HCT116 (cell line): ENCODE results near the gene BPIFB4. TPM values are rescaled to one million over a fixed set of nuclear protein-coding genes. Genes with fewer than 3 reads are reported as not detected.

ENCODE experiments used
- ATAC-seq: fragments of 200-7000 bp; cut with Tn5 transposase; 2 replicates; pipeline ENCODE4 v1.9.1; 2020; ENCODE audit warnings: mild to moderate bottlenecking, moderate library complexity
- BruUV-seq: library from RNA; stranded (reverse); fragments of 400-500 nt; replicated peaks from 2 replicates; lab custom pipeline; 2021; lab: Mats Ljungman, UMichigan
- CTCF ChIA-PET: fragments of 300-600 bp; sonication (Branson Sonifier 250); formaldehyde crosslinking; loops from one replicate; lab custom pipeline; 2021; ENCODE audit warnings: antibody characterized with exemption; lab: Charles Lee
- POLR2A ChIA-PET: fragments of 300-600, 350-600 bp; sonication (Branson Sonifier 250); formaldehyde crosslinking; loops from one replicate; lab custom pipeline; 2021; ENCODE audit warnings: antibody characterized with exemption; lab: Charles Lee
- RAD21 ChIA-PET, 2 experiments: fragments of 300-600 bp; sonication (Branson Sonifier 250); formaldehyde crosslinking; loops; one replicate each; lab custom pipeline; 2023; ENCODE audit warnings: low total read pairs in 2 of 2; ENCODE audit not compliant: uncharacterized antibody in 2 of 2, unreplicated experiment in 2 of 2, low non-redundant PET in 1 of 2; lab: Charles Lee
- DNase-seq: peaks from one replicate; pipeline ENCODE4 v3.0.0-alpha.2; 2010; ENCODE audit warnings: low read depth, low spot score
- H2AFZ ChIP-seq: fragments of 200-600 bp; shearing (Covaris generic), sonication (generic); 2 replicates; pipeline ENCODE4 v1.6.1; 2017; ENCODE audit warnings: low read depth, mixed run types, mixed read lengths, antibody characterized with exemption, low read length; ENCODE audit not compliant: poor library complexity, severe bottlenecking
- H3K27ac ChIP-seq: 2 replicates; pipeline ENCODE4 v1.5.1; 2012; ENCODE audit warnings: low read depth, low read length
- H3K27me3 ChIP-seq: fragments of 200-600 bp; sonication (generic); 2 replicates; pipeline ENCODE4 v1.6.1; 2016; ENCODE audit warnings: mixed run types, low read length, mixed read lengths; ENCODE audit not compliant: insufficient read depth
- H3K36me3 ChIP-seq, 2 experiments: fragments of 200-500 bp in 1 of 2; fragments of 200-600 bp in 1 of 2; sonication (Bioruptor generic) in 1 of 2; sonication (generic) in 1 of 2; 2 replicates each; pipeline versions ENCODE4 v1.5.1 to v1.6.1; 2014 to 2016; ENCODE audit warnings: low read length in 2 of 2, inconsistent platforms in 1 of 2, mixed read lengths in 1 of 2, mixed run types in 1 of 2; ENCODE audit not compliant: insufficient read depth in 2 of 2, control insufficient read depth in 1 of 2
- H3K4me1 ChIP-seq, 2 experiments: fragments of 200-600 bp in 1 of 2; sonication (generic) in 1 of 2; 2 replicates each; pipeline versions ENCODE4 v1.5.1 to v1.6.1; 2012 to 2017; ENCODE audit warnings: low read length in 2 of 2, inconsistent platforms in 1 of 2, mild to moderate bottlenecking in 1 of 2, mixed read lengths in 1 of 2, mixed run types in 1 of 2, moderate library complexity in 1 of 2; ENCODE audit not compliant: insufficient read depth in 2 of 2, control insufficient read depth in 1 of 2
- H3K4me2 ChIP-seq: fragments of 200-600 bp; sonication (generic); 2 replicates; pipeline ENCODE4 v1.6.1; 2017; ENCODE audit warnings: mixed run types, low read length, mixed read lengths
- H3K4me3 ChIP-seq, 2 experiments: fragments of 200-600 bp in 1 of 2; sonication (generic) in 1 of 2; replicated peaks in 1 of 2; 2 replicates each; pipeline ENCODE4 v1.5.1; 2011 to 2016; ENCODE audit warnings: low read length in 2 of 2, control low read depth in 1 of 2, low read depth in 1 of 2, mild to moderate bottlenecking in 1 of 2, mixed read lengths in 1 of 2, mixed run types in 1 of 2
- H3K79me2 ChIP-seq: fragments of 200-600 bp; sonication (generic); 2 replicates; pipeline ENCODE4 v1.6.1; 2017; ENCODE audit warnings: mild to moderate bottlenecking, mixed run types, low read length, moderate library complexity, mixed read lengths; ENCODE audit not compliant: insufficient read depth
- H3K9ac ChIP-seq: fragments of 200-600 bp; sonication (generic); 2 replicates; pipeline ENCODE4 v1.6.1; 2016; ENCODE audit warnings: low read length, mixed read lengths
- H3K9me2 ChIP-seq: fragments of 200-600 bp; sonication (generic), shearing (Covaris generic); 2 replicates; pipeline ENCODE4 v1.6.1; 2017; ENCODE audit warnings: mixed run types, mild to moderate bottlenecking, moderate library complexity; ENCODE audit not compliant: insufficient read depth
- H3K9me3 ChIP-seq, 2 experiments: fragments of 200-500 bp in 1 of 2; fragments of 200-600 bp in 1 of 2; sonication (Bioruptor generic) in 1 of 2; sonication (generic) in 1 of 2; 2 replicates each; pipeline ENCODE4 v1.6.1; 2014 to 2017; ENCODE audit warnings: low read length in 2 of 2, mixed read lengths in 2 of 2, inconsistent platforms in 1 of 2, low read depth in 1 of 2, mild to moderate bottlenecking in 1 of 2, mixed run types in 1 of 2, moderate library complexity in 1 of 2; ENCODE audit not compliant: control insufficient read depth in 1 of 2, insufficient read depth in 1 of 2
- H4K20me1 ChIP-seq: fragments of 200-600 bp; sonication (generic), shearing (Covaris generic); 2 replicates; pipeline ENCODE4 v1.6.1; 2017; ENCODE audit warnings: mixed run types, mild to moderate bottlenecking, moderate library complexity; ENCODE audit not compliant: insufficient read depth
- ATF3 ChIP-seq: IDR thresholded peaks from 2 replicates; pipeline ENCODE4 v1.6.1; 2012
- CBX3 ChIP-seq: IDR thresholded peaks from 2 replicates; pipeline ENCODE4 v1.6.1; 2012; ENCODE audit warnings: low read depth
- CEBPB ChIP-seq: IDR thresholded peaks from 2 replicates; pipeline ENCODE4 v1.6.1; 2012; ENCODE audit warnings: low read depth
- CTCF ChIP-seq, 3 experiments: fragments of 200-600 bp in 1 of 3; sonication (generic) in 1 of 3; IDR thresholded peaks in 2 of 3; conservative IDR thresholded peaks in 1 of 3; 2 replicates each; pipeline ENCODE4 v1.5.1; 2012 to 2017; ENCODE audit warnings: low read depth in 2 of 3, low read length in 2 of 3, antibody characterized with exemption in 1 of 3, borderline replicate concordance in 1 of 3, control low read depth in 1 of 3, mild to moderate bottlenecking in 1 of 3, mixed read lengths in 1 of 3, mixed run types in 1 of 3, moderate library complexity in 1 of 3; ENCODE audit not compliant: insufficient read depth in 1 of 3
- EGR1 ChIP-seq: IDR thresholded peaks from 2 replicates; pipeline ENCODE4 v1.6.1; 2012; ENCODE audit warnings: low read depth
- ELF1 ChIP-seq: IDR thresholded peaks from 2 replicates; pipeline ENCODE4 v1.6.1; 2012; ENCODE audit warnings: low read depth, borderline replicate concordance
- EZH2phosphoT487 ChIP-seq: fragments of 200-600 bp; IDR thresholded peaks from 2 replicates; pipeline ENCODE4 v1.6.1; 2018; ENCODE audit warnings: antibody characterized with exemption, borderline replicate concordance
- FOSL1 ChIP-seq: IDR thresholded peaks from 2 replicates; pipeline ENCODE4 v1.6.1; 2012; ENCODE audit warnings: low read depth
- JUND ChIP-seq: IDR thresholded peaks from 2 replicates; pipeline ENCODE4 v1.6.1; 2012
- RAD21 ChIP-seq: IDR thresholded peaks from 2 replicates; pipeline ENCODE4 v1.6.1; 2012; ENCODE audit warnings: low read depth, mild to moderate bottlenecking
- REST ChIP-seq: IDR thresholded peaks from 2 replicates; pipeline ENCODE4 v1.6.1; 2012; ENCODE audit warnings: low read depth
- SIN3A ChIP-seq: IDR thresholded peaks from 2 replicates; pipeline ENCODE4 v1.6.1; 2012; ENCODE audit warnings: low read depth
- SP1 ChIP-seq: IDR thresholded peaks from 2 replicates; pipeline ENCODE4 v1.6.1; 2012; ENCODE audit warnings: low read depth
- SRF ChIP-seq: IDR thresholded peaks from 2 replicates; pipeline ENCODE4 v1.6.1; 2012; ENCODE audit warnings: low read depth
- TCF7L2 ChIP-seq: IDR thresholded peaks from 2 replicates; pipeline ENCODE4 v1.7.0; 2011; ENCODE audit warnings: borderline replicate concordance, inconsistent platforms; ENCODE audit not compliant: insufficient read depth, insufficient read length; ENCODE audit errors: extremely low read depth
- YY1 ChIP-seq: IDR thresholded peaks from 2 replicates; pipeline ENCODE4 v1.6.1; 2011; ENCODE audit warnings: low read length, low read depth, moderate library complexity, mild to moderate bottlenecking; ENCODE audit not compliant: insufficient replicate concordance; ENCODE audit errors: extremely low read depth
- ZBTB33 ChIP-seq: IDR thresholded peaks from 2 replicates; pipeline ENCODE4 v1.6.1; 2011; ENCODE audit warnings: mild to moderate bottlenecking, low read length, moderate library complexity; ENCODE audit not compliant: insufficient replicate concordance; ENCODE audit errors: extremely low read depth
- ZNF274 ChIP-seq: fragments of 200-500 bp; sonication (Bioruptor generic); IDR thresholded peaks from 2 replicates; pipeline ENCODE4 v1.6.1; 2014; ENCODE audit warnings: mild to moderate bottlenecking, low read depth, low read length, inconsistent platforms
- intact Hi-C: fragments of 100-400 bp; cut with micrococcal nuclease; formaldehyde crosslinking; loops from 2 replicates; pipeline ENCODE4 v1.10.0; 2022
- total RNA-seq: library from RNA; stranded (reverse); gene quantifications from one replicate; pipeline ENCODE4 v1.2.1, GENCODE V29; 2021; ENCODE audit not compliant: unreplicated experiment

Gene BPIFB4
- total RNA-seq, 1 experiment from 2014 or later = not detected

GRCh38 chr20:33148040-33148439 lies 68.6 kb downstream of the BPIFB4 start:
- POLR2A ChIA-PET = no interaction called here

More at GRCh38 chr20:33148040-33148439, 68.6 kb downstream of the BPIFB4 start:
- BruUV-seq = no TSS peak
- no peak overlapping the region for H3K9ac ChIP-seq
- no peaks in the 10 kb centered on the region for H3K79me2 ChIP-seq
- ATAC-seq = no peak
- no peaks in the 10 kb centered on the region for H4K20me1 ChIP-seq
- RAD21 ChIA-PET = no interaction called here
- no peak for TF ChIP-seq SP1
- TF ChIP-seq ELF1 = no peak
- TF ChIP-seq SRF = no peak
- TF ChIP-seq ZNF274 = no peak
- TF ChIP-seq RAD21 = no peak
- TF ChIP-seq CEBPB = no peak
- no peak for TF ChIP-seq TCF7L2
- TF ChIP-seq CTCF (IDR thresholded peaks at IDR 0.05 in 2 of 3, conservative IDR thresholded peaks at IDR 0.05 in 1 of 3; ENCODE audit: borderline replicate concordance in 1 of 3, insufficient read depth in 1 of 3, low read depth in 2 of 3, low read length in 2 of 3) = no peak
- no peak for TF ChIP-seq EZH2phosphoT487
- TF ChIP-seq REST = no peak
- TF ChIP-seq EGR1 = no peak
- no peak for TF ChIP-seq CBX3
- TF ChIP-seq JUND = no peak
- no peak for TF ChIP-seq FOSL1
- TF ChIP-seq ATF3 = no peak
- TF ChIP-seq ZBTB33 = no peak
- no peak for TF ChIP-seq YY1
- TF ChIP-seq SIN3A = no peak
- DNase-seq = no peak
- no peak overlapping the region for H3K4me2 ChIP-seq
- H3K27ac ChIP-seq = no peak overlapping the region
- H3K4me3 ChIP-seq = no peak overlapping the region
- CTCF ChIA-PET = no interaction called here
- no peaks in the 10 kb centered on the region for H3K4me1 ChIP-seq
- intact Hi-C loops = no loop called here
- H3K36me3 ChIP-seq = no peaks in the 10 kb centered on the region
- H3K9me2 ChIP-seq = no peaks in the 10 kb centered on the region
- H3K27me3 ChIP-seq = peaks cover 42% of the 10 kb centered on the region; the same call in 1 of the 2 replicates
- H3K9me3 ChIP-seq = no peaks in the 10 kb centered on the region
- no peak overlapping the region for H2AFZ ChIP-seq
